KMS-11 (cell line): ENCODE measurements around the gene CHPF2.

Experiments
- H2AFZ ChIP-seq: fragments of 200-600 bp; sonication (generic); 2 replicates; pipeline ENCODE4 v1.6.1; 2016; ENCODE audit warnings: antibody characterized with exemption, mixed run types, low read depth
- H3K27ac ChIP-seq: fragments of 200-600 bp; sonication (generic); 2 replicates; pipeline ENCODE4 v1.6.1; 2016; ENCODE audit warnings: mild to moderate bottlenecking, mixed run types
- H3K27me3 ChIP-seq: fragments of 200-600 bp; sonication (generic); 2 replicates; pipeline ENCODE4 v1.6.1; 2017; ENCODE audit warnings: mild to moderate bottlenecking, low read depth, mixed run types, moderate library complexity; ENCODE audit not compliant: insufficient read depth
- H3K36me3 ChIP-seq: fragments of 200-600 bp; sonication (generic); 2 replicates; pipeline ENCODE4 v1.6.1; 2017; ENCODE audit warnings: mild to moderate bottlenecking, mixed run types; ENCODE audit not compliant: insufficient read depth
- H3K4me1 ChIP-seq: fragments of 200-600 bp; sonication (generic); 2 replicates; pipeline ENCODE4 v1.6.1; 2016; ENCODE audit warnings: mild to moderate bottlenecking, low read depth, mixed run types; ENCODE audit not compliant: poor library complexity, severe bottlenecking
- H3K4me2 ChIP-seq: fragments of 200-600 bp; sonication (generic); 2 replicates; pipeline ENCODE4 v1.7.0; 2016; ENCODE audit warnings: mild to moderate bottlenecking, mixed run types
- H3K4me3 ChIP-seq: fragments of 200-600 bp; sonication (generic); IDR thresholded peaks from 2 replicates; pipeline ENCODE4 v1.6.1; 2017; ENCODE audit warnings: low read depth, low read length, mixed read lengths; ENCODE audit not compliant: insufficient read depth
- H3K79me2 ChIP-seq: fragments of 200-600 bp; sonication (generic); 2 replicates; pipeline ENCODE4 v1.6.1; 2016; ENCODE audit warnings: low read depth, mixed run types; ENCODE audit not compliant: insufficient read depth
- H3K9ac ChIP-seq: fragments of 200-600 bp; sonication (generic); 2 replicates; pipeline ENCODE4 v1.6.1; 2016; ENCODE audit warnings: mild to moderate bottlenecking, mixed run types
- H4K20me1 ChIP-seq: fragments of 200-600 bp; sonication (generic); 2 replicates; pipeline ENCODE4 v1.6.1; 2016; ENCODE audit warnings: mild to moderate bottlenecking, mixed run types; ENCODE audit not compliant: insufficient read depth
- TF ChIP-seq, protein P1 (sequence below): fragments of 200-600 bp; sonication (generic); conservative IDR thresholded peaks from 2 replicates; pipeline ENCODE4 v1.6.1; 2017; ENCODE audit warnings: low read depth, mild to moderate bottlenecking, antibody characterized with exemption, low read length, moderate library complexity, mixed read lengths

Gene CHPF2

DNA sequence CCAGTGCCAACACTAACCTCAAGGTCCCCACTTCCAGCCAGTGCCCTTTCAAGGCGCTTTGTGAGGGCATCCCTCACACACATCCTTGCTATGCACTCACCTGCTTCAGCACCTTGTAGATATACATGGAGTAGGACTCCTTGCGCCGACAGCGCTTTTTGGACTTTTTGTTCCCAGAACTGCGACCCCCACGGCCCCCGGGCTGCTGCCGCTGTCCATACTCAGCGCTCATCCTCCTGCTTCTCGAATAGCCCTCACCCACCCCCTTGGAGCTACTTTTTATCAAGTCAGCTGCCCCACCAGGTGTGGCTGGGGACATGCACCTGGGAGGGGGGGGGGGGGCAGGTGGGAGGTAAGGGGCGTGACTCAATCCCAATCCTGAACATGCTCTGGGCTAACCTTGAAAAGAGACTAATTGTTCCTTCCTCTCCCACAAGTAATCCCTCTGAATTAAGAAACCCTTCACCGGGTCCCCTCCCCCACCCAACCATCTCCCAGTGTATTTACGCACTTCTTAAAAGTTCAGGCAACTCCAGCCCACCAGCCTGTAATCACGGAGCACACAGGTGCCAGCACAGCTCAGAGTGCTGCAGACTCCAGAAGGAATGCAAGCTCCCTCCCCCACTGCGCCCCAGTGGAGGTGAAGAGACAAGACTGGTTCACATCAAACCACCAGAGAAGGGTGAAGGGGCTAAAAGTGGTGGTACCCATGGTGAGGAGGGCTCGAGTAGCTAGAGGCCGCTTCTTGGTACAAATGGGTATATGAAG is 22.0 kb upstream of the CHPF2 start, which contains the start of gene H2BK1:
Gene H2BK1 (minus strand): TSS at position 402 of the 768 bp plus-strand sequence. CDS start 170 bp downstream, at position 232.
- Histone ChIP-seq H3K27ac (no peak within 1 kb of the TSS), H4K20me1 (no peaks in the 10 kb centered on the region), H3K4me2 (no peak within 1 kb of the TSS), H3K36me3 (peaks cover 6% of the 10 kb centered on the region; the same call in 1 of the 2 replicates), H3K9ac (no peak within 1 kb of the TSS), H3K4me3 (no peak within 1 kb of the TSS), H3K4me1 (no peaks in the 10 kb centered on the region), H3K79me2 (no peaks in the 10 kb centered on the region), H2AFZ (no peak within 1 kb of the TSS), H3K27me3 (peaks cover 26% of the 10 kb centered on the region)
- TF ChIP-seq, protein P1, sequence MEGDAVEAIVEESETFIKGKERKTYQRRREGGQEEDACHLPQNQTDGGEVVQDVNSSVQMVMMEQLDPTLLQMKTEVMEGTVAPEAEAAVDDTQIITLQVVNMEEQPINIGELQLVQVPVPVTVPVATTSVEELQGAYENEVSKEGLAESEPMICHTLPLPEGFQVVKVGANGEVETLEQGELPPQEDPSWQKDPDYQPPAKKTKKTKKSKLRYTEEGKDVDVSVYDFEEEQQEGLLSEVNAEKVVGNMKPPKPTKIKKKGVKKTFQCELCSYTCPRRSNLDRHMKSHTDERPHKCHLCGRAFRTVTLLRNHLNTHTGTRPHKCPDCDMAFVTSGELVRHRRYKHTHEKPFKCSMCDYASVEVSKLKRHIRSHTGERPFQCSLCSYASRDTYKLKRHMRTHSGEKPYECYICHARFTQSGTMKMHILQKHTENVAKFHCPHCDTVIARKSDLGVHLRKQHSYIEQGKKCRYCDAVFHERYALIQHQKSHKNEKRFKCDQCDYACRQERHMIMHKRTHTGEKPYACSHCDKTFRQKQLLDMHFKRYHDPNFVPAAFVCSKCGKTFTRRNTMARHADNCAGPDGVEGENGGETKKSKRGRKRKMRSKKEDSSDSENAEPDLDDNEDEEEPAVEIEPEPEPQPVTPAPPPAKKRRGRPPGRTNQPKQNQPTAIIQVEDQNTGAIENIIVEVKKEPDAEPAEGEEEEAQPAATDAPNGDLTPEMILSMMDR = no peak

DNA sequence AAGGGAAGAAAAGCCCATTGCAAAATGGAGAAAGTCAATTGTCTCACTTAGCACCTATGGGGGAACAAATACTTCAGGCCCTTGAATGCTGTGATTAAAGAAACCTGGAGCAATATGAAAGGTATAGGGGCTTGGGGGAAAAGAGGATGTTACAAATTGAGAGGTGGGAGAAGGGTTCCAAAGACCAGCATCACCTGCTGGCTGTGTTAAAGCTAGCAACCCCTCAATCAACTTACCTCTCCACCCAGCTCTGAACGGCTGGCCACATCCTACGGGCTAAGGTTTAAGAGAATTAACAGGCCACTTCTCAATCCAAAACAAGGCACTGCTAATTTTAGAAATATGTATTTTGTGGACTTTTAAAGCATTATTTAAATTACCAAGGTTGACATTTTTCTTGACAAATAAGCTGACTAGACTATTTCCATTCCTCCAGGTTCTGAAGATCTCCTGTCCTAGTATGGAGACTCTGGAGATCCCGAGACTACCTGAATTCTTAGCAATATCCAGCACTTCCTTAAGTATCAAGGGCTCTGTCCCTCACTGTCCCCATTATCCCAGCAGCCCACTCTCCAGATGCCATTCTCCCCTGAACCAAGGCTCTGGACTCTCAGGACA is 21.0 kb upstream of the CHPF2 start:
- Histone ChIP-seq H2AFZ (no peak overlapping the region), H3K36me3 (peaks cover 6% of the 10 kb centered on the region; the same call in 1 of the 2 replicates), H3K9ac (no peak overlapping the region), H3K27ac (no peak overlapping the region), H4K20me1 (no peaks in the 10 kb centered on the region), H3K4me3 (no peak overlapping the region), H3K79me2 (no peaks in the 10 kb centered on the region), H3K4me2 (no peak overlapping the region), H3K27me3 (peaks cover 16% of the 10 kb centered on the region), H3K4me1 (no peaks in the 10 kb centered on the region)
- TF ChIP-seq, protein P1 = no peak

DNA sequence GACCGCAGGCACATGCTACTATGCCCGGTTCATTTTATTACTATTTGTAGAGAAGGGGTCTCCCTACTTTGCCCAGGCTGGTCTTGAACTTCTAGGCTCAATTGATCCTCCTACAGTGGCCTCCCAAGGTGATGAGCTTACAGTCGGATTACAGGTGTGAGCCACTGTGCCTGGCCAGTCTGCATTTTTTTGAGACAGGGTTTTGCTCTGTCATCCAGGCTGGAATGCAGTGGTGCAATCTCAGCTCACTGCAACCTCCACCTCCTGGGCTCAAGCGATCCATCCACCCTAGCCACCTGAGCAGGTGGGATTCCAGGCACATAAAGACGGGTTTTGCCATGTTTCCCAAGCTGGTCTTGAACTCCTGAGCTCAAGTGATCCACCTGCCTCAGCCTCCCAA is 19.7 kb upstream of the CHPF2 start:
- H3K27ac ChIP-seq = no peak overlapping the region
- no peaks in the 10 kb centered on the region for H3K4me1 ChIP-seq
- TF ChIP-seq, protein P1 = no peak
- no peak overlapping the region for H2AFZ ChIP-seq
- H3K79me2 ChIP-seq = no peaks in the 10 kb centered on the region
- peaks cover 3% of the 10 kb centered on the region; the same call in 1 of the 2 replicates for H3K27me3 ChIP-seq
- no peaks in the 10 kb centered on the region for H4K20me1 ChIP-seq
- no peak overlapping the region for H3K4me3 ChIP-seq
- no peak overlapping the region for H3K9ac ChIP-seq
- H3K36me3 ChIP-seq = peaks cover 12% of the 10 kb centered on the region; the same call in 1 of the 2 replicates
- H3K4me2 ChIP-seq = no peak overlapping the region

DNA sequence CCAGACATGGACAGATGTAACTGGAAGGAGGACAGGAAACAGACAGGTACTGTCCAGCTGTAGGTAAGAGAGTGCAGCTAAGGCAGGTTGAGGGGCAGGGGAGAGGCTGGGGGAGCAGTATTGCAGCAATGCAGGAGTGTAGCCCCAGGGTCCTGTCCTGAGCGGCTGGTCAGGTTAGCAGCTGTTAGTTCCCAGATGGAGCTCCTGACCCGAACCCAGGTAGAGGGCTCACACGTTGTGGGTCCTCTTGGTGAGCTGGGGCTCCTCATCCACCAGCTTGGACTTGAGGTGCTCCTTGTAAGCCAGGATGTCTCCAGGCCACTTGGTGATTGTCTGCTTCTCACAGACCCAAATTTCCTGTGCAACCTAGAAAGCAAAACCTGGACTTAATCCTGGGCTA is 18.5 kb upstream of the CHPF2 start:
- no peaks in the 10 kb centered on the region for H3K27me3 ChIP-seq
- no peaks in the 10 kb centered on the region for H4K20me1 ChIP-seq

More for the DNA sequence above, 18.5 kb upstream of the CHPF2 start:
- Histone ChIP-seq H3K9ac (no peak overlapping the region), H3K4me2 (no peak overlapping the region), H3K4me1 (no peaks in the 10 kb centered on the region), H3K36me3 (peaks cover 16% of the 10 kb centered on the region; the same call in 1 of the 2 replicates), H2AFZ (no peak overlapping the region), H3K27ac (no peak overlapping the region), H3K79me2 (no peaks in the 10 kb centered on the region), H3K4me3 (no peak overlapping the region)
- TF ChIP-seq, protein P1 = no peak
